ENCODE data around the gene SH3RF3. TPM values are rescaled to one million over a fixed set of nuclear protein-coding genes. Genes with fewer than 3 reads are reported as not detected.

Gene SH3RF3
- total and polyA plus RNA-seq, 10 of the 15 experiments (the other 5 are each of a cell fraction or from before 2014, with no cell fraction given) = 0.08 to 8.8 (median 2.3) TPM

GRCh38 chr2:109254174-109254904 is 125.3 kb downstream of the SH3RF3 start:
- CTCF ChIA-PET = interaction anchor here (1.0 kb wide), 1 partner anchor 35 kb away, joined by 5 read pairs; no protein-coding TSS in a partner anchor
- WGBS (ENCODE audit: insufficient coverage, insufficient replicate concordance, low lambda C conversion rate, missing lambda C conversion rate) = 36% methylated on average over 12 of the region's 12 CpGs
- H3K27ac ChIP-seq (ENCODE audit: control insufficient read depth, insufficient read depth) = peak overlapping the region; percentile 62
- no peaks in the 10 kb centered on the region for H3K9me3 ChIP-seq (replicated peaks; ENCODE audit: control insufficient read depth, insufficient read depth, low read length)
- no peaks in the 10 kb centered on the region for H3K27me3 ChIP-seq (replicated peaks in 1 of 2; ENCODE audit: control insufficient read depth in 2 of 2, insufficient read depth in 2 of 2, low read length in 1 of 2)
- H3K79me2 ChIP-seq (ENCODE audit: control insufficient read depth, insufficient read depth, low read length) = no peaks in the 10 kb centered on the region; the same call in 1 of the 2 replicates
- peak; percentile 23 for FAIRE-seq
- H3K4me3 ChIP-seq = no peak overlapping the region
- peak; percentile 84 for ATAC-seq
- RAD21 ChIA-PET (ENCODE audit: unreplicated experiment) = interaction anchor here (0.8 to 3.3 kb wide), 7 partner anchors 16 to 207 kb away, joined by 3 to 26 read pairs (median 3); no protein-coding TSS in a partner anchor
- DNase-seq (ENCODE audit: low read depth, low spot score) = peak; percentile 94
- H4K20me1 ChIP-seq (ENCODE audit: control insufficient read depth, insufficient read depth) = no peaks in the 10 kb centered on the region
- BruUV-seq (replicated peaks) = no TSS peak
- POLR2A ChIA-PET = interaction anchor here (1.6 kb wide), 1 partner anchor 28 kb away, joined by 5 read pairs; no protein-coding TSS in a partner anchor
- in situ Hi-C loops (cut with MboI) = no loop called here
- H3K4me1 ChIP-seq (ENCODE audit: control insufficient read depth, insufficient read depth, low read length) = peaks cover 29% of the 10 kb centered on the region
- no peak overlapping the region; the same call in 1 of the 2 replicates for H2AFZ ChIP-seq (ENCODE audit: control insufficient read depth, low read depth, low read length)
- peak overlapping the region; percentile 50; the same call in 1 of the 2 replicates for H3K4me2 ChIP-seq (ENCODE audit: control insufficient read depth, insufficient read depth)
- peak overlapping the region; percentile 18; the same call in 1 of the 2 replicates for H3K9ac ChIP-seq (ENCODE audit: control insufficient read depth, insufficient read depth, low read length)
- SMC1A ChIA-PET (ENCODE audit: uncharacterized antibody, unreplicated experiment) = interaction anchor here (0.6 to 7.3 kb wide), 10 partner anchors 17 to 260 kb away, joined by 3 to 76 read pairs (median 4); no protein-coding TSS in a partner anchor
- intact Hi-C loops (cut with micrococcal nuclease; ENCODE audit: unreplicated experiment) = loop anchor here (1.0 to 5.0 kb wide), 2 partner anchors 36 to 258 kb away; no protein-coding TSS in a partner anchor
- H3K36me3 ChIP-seq (ENCODE audit: control insufficient read depth in 2 of 2, insufficient read depth in 2 of 2, low read length in 1 of 2) = no peaks in the 10 kb centered on the region
- TF ChIP-seq SREBF1 (IDR thresholded peaks at IDR 0.05; ENCODE audit: low read length) (no peak), TCF7 (IDR thresholded peaks at IDR 0.05; ENCODE audit: borderline replicate concordance) (no peak), CEBPB (IDR thresholded peaks at IDR 0.05; ENCODE audit: borderline replicate concordance in 1 of 2, low read depth in 2 of 2, low read length in 2 of 2) (no peak), REST (IDR thresholded peaks at IDR 0.05; ENCODE audit: low read depth, low read length) (no peak), RFX5 (IDR thresholded peaks at IDR 0.05; ENCODE audit: low read depth, low read length) (no peak), BCL3 (IDR thresholded peaks at IDR 0.05; ENCODE audit: borderline replicate concordance, insufficient read depth, low read depth, low read length, poor library complexity, severe bottlenecking) (peak; percentile 92), ZBED1 (IDR thresholded peaks at IDR 0.05; ENCODE audit: borderline replicate concordance) (no peak; the same call in 1 of the 2 replicates), ATF2 (IDR thresholded peaks at IDR 0.05; ENCODE audit: low read length) (peak; percentile 70), IKZF2 (IDR thresholded peaks at IDR 0.05) (peak; percentile 62 to 63; a peak in 3 of 4 replicates), CTCF (IDR thresholded peaks at IDR 0.05 in 2 of 3, conservative IDR thresholded peaks at IDR 0.05 in 1 of 3; ENCODE audit: control insufficient read depth in 2 of 3, extremely low read depth in 1 of 3, insufficient read depth in 1 of 3, low read depth in 3 of 3, low read length in 3 of 3) (no peak)

Measured in GM12878 (cell line).